Stimulated activated naive B cell treated with anti-CD40 and anti-IgM and Interleukin-4, amounts not matched to agents 10 μg/mL and 1 μg/mL and 100 μg/mL, for 72 hours (primary cell): ENCODE data around the gene TCERG1L.

Experiments used
- ATAC-seq, 2 donors: fragments of 150-1000 bp; cut with Tn5 transposase; replicated peaks; 2 replicates each; pipeline ENCODE4 v1.10.0; 2021; ENCODE audit warnings: moderate library complexity in 1 of 2
- DNase-seq: peaks from one replicate; pipeline ENCODE4 v3.0.0; 2021
- H3K27ac Mint-ChIP-seq: one replicate; pipeline ENCODE4 v1.8.0; 2022; ENCODE audit warnings: mild to moderate bottlenecking, mixed read lengths
- H3K27me3 Mint-ChIP-seq, 2 donors: one replicate each; pipeline ENCODE4 v1.8.0; 2022; ENCODE audit warnings: mixed read lengths in 2 of 2
- H3K36me3 Mint-ChIP-seq, 2 donors: one replicate each; pipeline ENCODE4 v1.8.0; 2022; ENCODE audit warnings: mixed read lengths in 2 of 2, mild to moderate bottlenecking in 1 of 2
- H3K4me1 Mint-ChIP-seq, 2 donors: one replicate each; pipeline ENCODE4 v1.8.0; 2022; ENCODE audit warnings: mixed read lengths in 2 of 2, mild to moderate bottlenecking in 1 of 2
- H3K4me3 Mint-ChIP-seq, 2 donors: one replicate each; pipeline ENCODE4 v1.8.0; 2022; ENCODE audit warnings: mild to moderate bottlenecking in 2 of 2, mixed read lengths in 2 of 2, moderate library complexity in 1 of 2
- H3K9me3 Mint-ChIP-seq, 2 donors: one replicate each; pipeline ENCODE4 v1.8.0; 2022; ENCODE audit warnings: mixed read lengths in 2 of 2, mild to moderate bottlenecking in 1 of 2

TCERG1L gene

GRCh38 chr10:131172433-131172832 is 139.1 kb downstream of the TCERG1L start:
- peaks cover 0 to 9% of the 10 kb centered on the region in 2 donors for H3K27me3 Mint-ChIP-seq
- ATAC-seq (no peak), DNase-seq (no peak)
- H3K4me3 Mint-ChIP-seq = no peak overlapping the region
- no peaks in the 10 kb centered on the region for H3K4me1 Mint-ChIP-seq
- H3K27ac Mint-ChIP-seq = no peak overlapping the region
- H3K9me3 Mint-ChIP-seq = peaks cover 0 to 2% of the 10 kb centered on the region in 2 donors
- H3K36me3 Mint-ChIP-seq = no peaks in the 10 kb centered on the region

DNA sequence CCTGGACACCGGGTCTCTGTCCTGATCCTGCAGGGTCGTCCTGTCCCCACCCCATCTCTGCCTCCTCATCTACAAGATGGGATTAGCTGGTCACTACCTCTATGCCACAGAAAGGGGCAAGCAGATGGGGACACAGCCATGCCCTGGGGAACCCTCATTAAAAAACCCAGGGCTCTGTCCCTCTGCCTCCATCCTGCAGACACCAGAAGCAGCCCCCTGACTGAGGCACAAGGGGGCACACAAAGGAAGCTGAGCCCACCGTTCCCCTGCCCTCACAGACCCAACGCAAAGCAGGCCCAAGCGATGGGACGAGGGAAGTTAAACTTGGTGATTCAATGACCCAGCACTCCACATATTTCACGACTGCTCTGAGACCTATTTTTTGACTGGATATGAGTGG is 142.4 kb downstream of the TCERG1L start:
- DNase-seq (no peak), ATAC-seq (no peak)
- Mint-ChIP-seq H3K4me1 (no peaks in the 10 kb centered on the region), H3K27ac (no peak overlapping the region), H3K9me3 (no peaks in the 10 kb centered on the region), H3K36me3 (no peaks in the 10 kb centered on the region), H3K4me3 (no peak overlapping the region), H3K27me3 (peaks cover 0 to 9% of the 10 kb centered on the region in 2 donors)

DNA sequence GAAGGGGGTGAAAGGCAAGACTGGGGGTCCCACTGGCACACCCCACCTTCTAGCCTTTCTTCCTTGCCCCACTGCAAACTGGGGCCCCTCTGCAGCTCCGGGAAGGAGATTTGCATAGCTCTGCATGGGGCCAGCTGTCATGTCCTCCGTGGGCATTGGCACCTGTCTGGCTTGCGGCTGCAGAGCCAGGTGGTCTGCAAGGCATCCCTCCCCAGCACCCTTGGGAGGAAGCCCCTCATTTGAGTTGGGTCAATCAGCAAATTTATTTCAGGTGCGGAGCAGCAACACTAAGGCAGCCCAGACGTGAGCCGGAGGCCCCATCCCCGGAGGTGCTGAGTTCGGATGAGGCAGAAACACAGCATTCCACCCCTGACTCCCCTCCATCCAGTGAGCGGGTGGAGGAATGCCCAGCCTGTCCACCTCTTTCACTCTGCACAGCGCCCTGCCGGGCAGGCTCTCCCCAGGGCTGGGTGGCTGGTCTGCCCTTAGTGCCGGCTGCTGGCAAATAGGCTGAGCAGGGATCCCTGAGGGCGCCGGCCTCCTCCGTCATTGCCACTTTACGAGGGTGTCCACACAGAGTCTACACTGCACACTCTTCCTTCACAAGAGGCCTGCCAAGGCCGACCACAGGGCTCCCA is 143.2 kb downstream of the TCERG1L start:
- peaks cover 0 to 9% of the 10 kb centered on the region in 2 donors for H3K27me3 Mint-ChIP-seq
- no peak for ATAC-seq
- no peak overlapping the region for H3K4me3 Mint-ChIP-seq
- H3K4me1 Mint-ChIP-seq = no peaks in the 10 kb centered on the region
- no peaks in the 10 kb centered on the region for H3K36me3 Mint-ChIP-seq
- H3K9me3 Mint-ChIP-seq = no peaks in the 10 kb centered on the region
- DNase-seq = no peak
- no peak overlapping the region for H3K27ac Mint-ChIP-seq

- no peaks in the 10 kb centered on the region for H3K4me1 Mint-ChIP-seq
- no peak overlapping the region for H3K4me3 Mint-ChIP-seq
- H3K27ac Mint-ChIP-seq = no peak overlapping the region
- no peak for ATAC-seq
- no peaks in the 10 kb centered on the region for H3K9me3 Mint-ChIP-seq
- H3K36me3 Mint-ChIP-seq = no peaks in the 10 kb centered on the region
- DNase-seq = no peak
- peaks cover 0 to 9% of the 10 kb centered on the region in 2 donors for H3K27me3 Mint-ChIP-seq
Observed at GRCh38 chr10:131167036-131167860, 144.3 kb downstream of the TCERG1L start.

DNA sequence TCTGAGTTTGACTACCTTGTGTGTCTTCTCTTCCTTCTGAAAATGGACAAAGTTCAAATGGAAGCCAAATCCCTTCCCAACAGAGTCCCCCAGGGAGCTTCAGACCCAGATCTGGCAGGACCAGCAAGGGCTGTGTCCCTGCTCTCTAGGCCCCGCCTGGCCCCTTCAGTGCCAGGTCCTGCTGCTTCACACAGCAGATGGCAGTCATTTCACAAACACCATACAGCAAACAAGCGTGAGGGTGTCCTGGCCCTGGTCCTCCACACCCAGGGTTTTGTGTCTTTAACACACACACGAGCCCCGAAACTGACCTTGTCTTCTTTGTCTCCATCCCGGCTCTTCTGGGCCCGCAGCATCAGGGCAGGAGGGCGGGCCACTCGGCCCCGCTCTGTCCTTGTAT is 145.0 kb downstream of the TCERG1L start:
- ATAC-seq (no peak), DNase-seq (no peak)
- Mint-ChIP-seq H3K4me1 (no peaks in the 10 kb centered on the region), H3K27me3 (peaks cover 0 to 9% of the 10 kb centered on the region in 2 donors), H3K36me3 (no peaks in the 10 kb centered on the region), H3K9me3 (no peaks in the 10 kb centered on the region), H3K4me3 (no peak overlapping the region), H3K27ac (no peak overlapping the region)

GRCh38 chr10:131165092-131165491 is 146.4 kb downstream of the TCERG1L start:
- Mint-ChIP-seq H3K9me3 (no peaks in the 10 kb centered on the region), H3K27ac (no peak overlapping the region), H3K4me1 (no peaks in the 10 kb centered on the region), H3K36me3 (no peaks in the 10 kb centered on the region), H3K27me3 (no peaks in the 10 kb centered on the region), H3K4me3 (no peak overlapping the region)
- ATAC-seq = no peak
- DNase-seq = no peak

DNA sequence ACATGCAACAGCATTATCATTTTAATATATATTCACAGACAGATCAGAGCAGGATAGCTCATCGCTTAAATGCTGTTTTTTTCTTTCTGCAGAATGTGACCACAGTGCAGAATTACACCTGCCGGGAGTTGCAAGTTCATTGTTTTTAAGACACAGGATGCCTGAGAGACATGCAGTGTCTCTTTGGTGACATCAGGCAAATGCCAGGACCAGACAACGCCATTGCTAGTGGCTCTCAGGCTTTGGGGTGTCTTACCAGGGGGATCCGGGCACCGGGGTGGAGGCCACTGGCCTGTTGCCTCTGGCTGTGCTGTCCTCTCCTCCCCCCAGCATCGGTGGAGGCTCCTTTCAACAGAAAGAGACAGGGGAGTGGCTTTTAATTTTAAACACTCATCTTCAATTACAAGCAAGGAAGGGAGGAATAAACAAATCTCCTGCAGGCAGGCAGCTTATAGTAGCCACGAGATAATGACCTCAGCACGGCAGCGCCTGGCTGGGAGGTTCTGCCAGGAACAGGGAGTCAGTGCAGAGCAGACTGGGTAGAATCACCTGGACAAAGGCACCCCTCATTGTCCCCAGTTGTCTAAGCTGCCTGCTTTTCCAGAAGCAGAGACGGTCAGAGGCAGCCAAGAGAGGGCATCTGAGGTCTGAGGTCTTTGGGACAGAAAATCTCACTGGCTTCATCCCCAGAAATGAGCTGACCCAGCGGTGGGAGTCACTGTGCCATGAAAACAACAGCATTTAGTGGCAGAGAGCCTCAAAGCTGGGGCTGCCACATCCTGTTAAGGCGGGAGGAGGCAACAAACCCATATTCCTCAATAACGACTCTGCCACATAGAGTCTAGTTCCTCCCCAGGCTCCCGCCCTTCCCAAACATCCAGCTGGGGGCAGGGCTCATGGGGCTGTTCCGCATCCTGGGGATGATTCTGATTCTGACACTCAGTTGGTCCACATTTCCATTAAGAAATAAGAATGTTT is 148.4 kb downstream of the TCERG1L start:
- Mint-ChIP-seq H3K4me1 (no peaks in the 10 kb centered on the region), H3K9me3 (no peaks in the 10 kb centered on the region), H3K27ac (no peak overlapping the region), H3K4me3 (no peak overlapping the region), H3K36me3 (no peaks in the 10 kb centered on the region), H3K27me3 (peaks cover 0 to 7% of the 10 kb centered on the region in 2 donors)
- ATAC-seq (no peak), DNase-seq (no peak)

DNA sequence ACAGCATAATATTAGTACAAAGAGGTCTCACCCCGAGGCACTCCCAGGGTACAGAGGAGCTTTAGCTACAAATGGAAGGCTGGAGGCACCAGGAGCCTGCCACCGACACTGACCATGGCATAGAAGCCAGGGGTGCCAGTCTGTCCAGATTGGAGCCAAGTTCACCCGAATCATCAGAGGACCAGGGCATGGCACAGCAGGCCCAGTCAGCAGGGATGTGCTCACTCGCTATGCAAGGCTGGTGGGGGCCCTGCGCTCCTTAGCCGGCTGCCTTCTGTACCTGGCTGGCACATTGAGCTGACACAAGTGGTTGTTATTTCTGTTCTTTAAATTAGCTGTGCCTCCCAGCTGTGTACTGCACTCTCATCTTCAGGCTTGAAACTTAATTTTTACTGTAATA is 149.3 kb downstream of the TCERG1L start:
- Mint-ChIP-seq H3K4me1 (no peaks in the 10 kb centered on the region), H3K36me3 (no peaks in the 10 kb centered on the region), H3K4me3 (no peak overlapping the region), H3K27me3 (peaks cover 0 to 8% of the 10 kb centered on the region in 2 donors), H3K27ac (no peak overlapping the region), H3K9me3 (no peaks in the 10 kb centered on the region)
- ATAC-seq (no peak), DNase-seq (no peak)

GRCh38 chr10:131161087-131161486 is 150.4 kb downstream of the TCERG1L start:
- no peaks in the 10 kb centered on the region for H3K4me1 Mint-ChIP-seq
- no peak for DNase-seq
- H3K4me3 Mint-ChIP-seq = no peak overlapping the region
- H3K27me3 Mint-ChIP-seq = peaks cover 0 to 9% of the 10 kb centered on the region in 2 donors
- no peaks in the 10 kb centered on the region for H3K9me3 Mint-ChIP-seq
- no peak for ATAC-seq
- no peak overlapping the region for H3K27ac Mint-ChIP-seq
- H3K36me3 Mint-ChIP-seq = no peaks in the 10 kb centered on the region

- DNase-seq = no peak
- H3K27ac Mint-ChIP-seq = no peak overlapping the region
- ATAC-seq = no peak
- no peaks in the 10 kb centered on the region for H3K36me3 Mint-ChIP-seq
- H3K4me3 Mint-ChIP-seq = no peak overlapping the region
- H3K4me1 Mint-ChIP-seq = no peaks in the 10 kb centered on the region
- H3K9me3 Mint-ChIP-seq = no peaks in the 10 kb centered on the region
- peaks cover 0 to 13% of the 10 kb centered on the region in 2 donors for H3K27me3 Mint-ChIP-seq
Observed at GRCh38 chr10:131160219-131160875, 151.2 kb downstream of the TCERG1L start.

DNA sequence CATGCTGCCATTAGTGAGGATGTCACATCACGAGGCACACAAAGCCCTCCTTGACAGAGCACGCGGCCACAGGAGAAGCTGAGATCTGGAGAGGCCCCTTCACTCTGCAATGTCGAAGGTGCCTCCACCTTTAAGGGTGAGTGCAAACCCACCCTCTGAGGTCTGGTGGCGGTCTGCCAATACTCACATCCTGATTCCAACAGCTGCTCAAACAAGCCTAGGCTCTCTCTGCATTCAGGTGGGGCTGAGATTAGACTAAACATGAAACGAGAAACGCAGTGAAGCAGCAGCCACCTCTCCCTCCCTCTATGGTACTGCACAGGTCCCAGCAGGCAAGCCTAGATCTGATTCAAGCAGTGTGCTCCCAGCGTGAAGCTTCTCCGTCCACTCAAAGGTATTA is 151.8 kb downstream of the TCERG1L start:
- no peak overlapping the region for H3K27ac Mint-ChIP-seq
- H3K36me3 Mint-ChIP-seq = no peaks in the 10 kb centered on the region
- H3K27me3 Mint-ChIP-seq = peaks cover 0 to 13% of the 10 kb centered on the region in 2 donors
- no peaks in the 10 kb centered on the region for H3K4me1 Mint-ChIP-seq
- DNase-seq (no peak), ATAC-seq (no peak)
- no peak overlapping the region for H3K4me3 Mint-ChIP-seq
- no peaks in the 10 kb centered on the region for H3K9me3 Mint-ChIP-seq

GRCh38 chr10:131158695-131159094 is 152.8 kb downstream of the TCERG1L start:
- ATAC-seq = no peak
- no peak for DNase-seq
- Mint-ChIP-seq H3K9me3 (no peaks in the 10 kb centered on the region), H3K36me3 (no peaks in the 10 kb centered on the region), H3K4me1 (no peaks in the 10 kb centered on the region), H3K27me3 (peaks cover 0 to 13% of the 10 kb centered on the region in 2 donors), H3K27ac (no peak overlapping the region), H3K4me3 (no peak overlapping the region)

GRCh38 chr10:131157899-131158298 is 153.6 kb downstream of the TCERG1L start:
- no peak for DNase-seq
- Mint-ChIP-seq H3K4me3 (no peak overlapping the region), H3K27me3 (peaks cover 0 to 13% of the 10 kb centered on the region in 2 donors), H3K9me3 (peaks cover under 1 to 1% of the 10 kb centered on the region in 2 donors), H3K4me1 (no peaks in the 10 kb centered on the region), H3K27ac (no peak overlapping the region), H3K36me3 (no peaks in the 10 kb centered on the region)
- ATAC-seq = no peak

GRCh38 chr10:131155876-131156230 is 155.7 kb downstream of the TCERG1L start:
- DNase-seq = no peak
- peaks cover 12 to 14% of the 10 kb centered on the region in 2 donors for H3K9me3 Mint-ChIP-seq
- no peaks in the 10 kb centered on the region for H3K4me1 Mint-ChIP-seq
- no peak overlapping the region for H3K27ac Mint-ChIP-seq
- ATAC-seq = no peak
- H3K27me3 Mint-ChIP-seq = peaks cover 0 to 13% of the 10 kb centered on the region in 2 donors
- no peak overlapping the region for H3K4me3 Mint-ChIP-seq
- H3K36me3 Mint-ChIP-seq = no peaks in the 10 kb centered on the region
